Neural cell (in vitro differentiated cells): ENCODE results near the gene SMTN. TPM values are rescaled to one million over a fixed set of nuclear protein-coding genes. Genes with fewer than 3 reads are reported as not detected.

Source experiments
- H2AFZ ChIP-seq: fragments of 200-600, 300-800 bp; sonication (generic), shearing (Covaris generic); 2 replicates; pipeline ENCODE4 v1.6.0; 2014; ENCODE audit warnings: low read depth, mild to moderate bottlenecking, antibody characterized with exemption, low read length, moderate library complexity
- H3F3A ChIP-seq: fragments of 200-600 bp; shearing (Covaris generic); 2 replicates; pipeline ENCODE4 v1.6.1; 2016; ENCODE audit warnings: mild to moderate bottlenecking, moderate library complexity, mixed read lengths, antibody characterized with exemption, low read length; ENCODE audit not compliant: insufficient read depth, poor library complexity, severe bottlenecking
- H3K27ac ChIP-seq: fragments of 200-600, 300-800 bp; sonication (generic), shearing (Covaris generic); 2 replicates; pipeline ENCODE4 v1.5.1; 2014; ENCODE audit warnings: mild to moderate bottlenecking, low read length, moderate library complexity
- H3K27me3 ChIP-seq: fragments of 300-800, 200-600 bp; sonication (generic), shearing (Covaris generic); 2 replicates; pipeline ENCODE4 v1.6.0; 2014; ENCODE audit warnings: mild to moderate bottlenecking, low read depth, low read length, moderate library complexity; ENCODE audit not compliant: insufficient read depth
- H3K36me3 ChIP-seq: fragments of 300-800, 200-600 bp; sonication (generic), shearing (Covaris generic); 2 replicates; pipeline ENCODE4 v1.5.1; 2014; ENCODE audit warnings: mild to moderate bottlenecking, antibody characterized with exemption, low read length, moderate library complexity; ENCODE audit not compliant: insufficient read depth
- H3K4me2 ChIP-seq: fragments of 300-800, 200-600 bp; sonication (generic), shearing (Covaris generic); 2 replicates; pipeline ENCODE4 v1.6.0; 2014; ENCODE audit warnings: mild to moderate bottlenecking, low read length
- H3K4me3 ChIP-seq: fragments of 300-800, 200-600 bp; sonication (generic), shearing (Covaris generic); 2 replicates; pipeline ENCODE4 v1.5.1; 2014; ENCODE audit warnings: mild to moderate bottlenecking, low read length, moderate library complexity
- H3K79me2 ChIP-seq: fragments of 200-600 bp; shearing (Covaris generic); replicated peaks from 2 replicates; pipeline ENCODE4 v1.6.0; 2014; ENCODE audit warnings: mild to moderate bottlenecking, low read length, moderate library complexity; ENCODE audit not compliant: insufficient read depth
- H3K9ac ChIP-seq: fragments of 300-800, 200-600 bp; sonication (generic), shearing (Covaris generic); 2 replicates; pipeline ENCODE4 v1.6.1; 2016; ENCODE audit warnings: mild to moderate bottlenecking, low read length, mixed read lengths
- H3K9me2 ChIP-seq: fragments of 200-600 bp; shearing (Covaris generic); 2 replicates; pipeline ENCODE4 v1.6.1; 2016; ENCODE audit warnings: mild to moderate bottlenecking, low read length, mixed read lengths; ENCODE audit not compliant: insufficient read depth
- H3K9me3 ChIP-seq: fragments of 200-600, 300-800 bp; sonication (generic), shearing (Covaris generic); 2 replicates; pipeline ENCODE4 v1.6.1; 2016; ENCODE audit warnings: mild to moderate bottlenecking, mixed run types, low read length, moderate library complexity, mixed read lengths
- H4K20me1 ChIP-seq: fragments of 200-600 bp; shearing (Covaris generic); 2 replicates; pipeline ENCODE4 v1.6.1; 2016; ENCODE audit warnings: mild to moderate bottlenecking, mixed run types; ENCODE audit not compliant: insufficient read depth
- CTCF ChIP-seq: fragments of 450-650 bp; IDR thresholded peaks from 2 replicates; pipeline ENCODE4 v1.5.1; 2014; ENCODE audit warnings: antibody characterized with exemption, mild to moderate bottlenecking, moderate library complexity; ENCODE audit not compliant: poor library complexity, severe bottlenecking
- EP300 ChIP-seq: fragments of 450-650 bp; conservative IDR thresholded peaks from 2 replicates; pipeline ENCODE4 v1.6.1; 2014; ENCODE audit warnings: antibody characterized with exemption, mild to moderate bottlenecking, moderate library complexity; ENCODE audit not compliant: poor library complexity, severe bottlenecking
- EZH2 ChIP-seq: fragments of 200-600, 300-800 bp; shearing (Covaris generic), sonication (generic); IDR thresholded peaks from 2 replicates; pipeline ENCODE4 v1.6.1; 2014; ENCODE audit warnings: antibody characterized with exemption, low read length, borderline replicate concordance, mild to moderate bottlenecking; ENCODE audit not compliant: insufficient read depth, poor library complexity, severe bottlenecking
- MXI1 ChIP-seq: fragments of 450-650 bp; conservative IDR thresholded peaks from 2 replicates; pipeline ENCODE4 v1.6.1; 2014; ENCODE audit warnings: antibody characterized with exemption, mild to moderate bottlenecking; ENCODE audit not compliant: poor library complexity, severe bottlenecking
- POLR2AphosphoS5 ChIP-seq: IDR thresholded peaks from 2 replicates; pipeline ENCODE4 v1.6.1; 2012
- RAD21 ChIP-seq: fragments of 450-650 bp; conservative IDR thresholded peaks from 2 replicates; pipeline ENCODE4 v1.6.1; 2014; ENCODE audit warnings: antibody characterized with exemption, mild to moderate bottlenecking, moderate library complexity
- REST ChIP-seq: IDR thresholded peaks from 2 replicates; pipeline ENCODE4 v1.6.1; 2012; ENCODE audit warnings: borderline replicate concordance
- SMC3 ChIP-seq: fragments of 450-650 bp; conservative IDR thresholded peaks from 2 replicates; pipeline ENCODE4 v1.6.1; 2014; ENCODE audit warnings: antibody characterized with exemption, mild to moderate bottlenecking, moderate library complexity; ENCODE audit not compliant: poor library complexity
- TAF1 ChIP-seq: IDR thresholded peaks from 2 replicates; pipeline ENCODE4 v1.6.1; 2012; ENCODE audit warnings: low read depth
- polyA plus RNA-seq: library from polyadenylated mRNA; depleted of rRNA; stranded (reverse); fragments of >200 nt; gene quantifications from 2 replicates; pipeline ENCODE4 v1.2.3, GENCODE V29; 2014

Gene SMTN
- polyA plus RNA-seq, 1 donor from 2014 or later: 3.4 TPM

- Histone ChIP-seq H3F3A (no peaks in the 10 kb centered on the region), H3K9ac (no peak overlapping the region), H2AFZ (no peak overlapping the region), H3K27me3 (no peaks in the 10 kb centered on the region), H4K20me1 (no peaks in the 10 kb centered on the region), H3K4me3 (no peak overlapping the region), H3K9me3 (no peaks in the 10 kb centered on the region), H3K4me2 (no peak overlapping the region), H3K27ac (no peak overlapping the region), H3K36me3 (no peaks in the 10 kb centered on the region), H3K79me2 (no peaks in the 10 kb centered on the region), H3K9me2 (no peaks in the 10 kb centered on the region)
- TF ChIP-seq TAF1: no peak
- no peak for TF ChIP-seq EZH2
- no peak for TF ChIP-seq MXI1
- TF ChIP-seq RAD21: no peak
- TF ChIP-seq REST: no peak
- TF ChIP-seq SMC3: no peak
- TF ChIP-seq CTCF: no peak
- no peak for TF ChIP-seq EP300
- TF ChIP-seq POLR2AphosphoS5: no peak
These were observed 18.3 kb downstream of the SMTN start for GRCh38 chr22:31099386-31099785.

- Histone ChIP-seq H4K20me1 (no peaks in the 10 kb centered on the region), H3K9ac (no peak overlapping the region), H2AFZ (no peak overlapping the region), H3K27ac (no peak overlapping the region), H3K27me3 (no peaks in the 10 kb centered on the region), H3K4me3 (no peak overlapping the region), H3K9me3 (no peaks in the 10 kb centered on the region), H3K79me2 (no peaks in the 10 kb centered on the region), H3K36me3 (no peaks in the 10 kb centered on the region), H3F3A (no peaks in the 10 kb centered on the region), H3K4me2 (no peak overlapping the region), H3K9me2 (no peaks in the 10 kb centered on the region)
- TF ChIP-seq CTCF (no peak), EP300 (no peak), MXI1 (no peak), POLR2AphosphoS5 (no peak), TAF1 (no peak), SMC3 (no peak), EZH2 (no peak), RAD21 (no peak), REST (no peak)
These were observed 19.0 kb downstream of the SMTN start for GRCh38 chr22:31099841-31100761.
